ENCODE results near the gene NDRG4. TPM values are rescaled to one million over a fixed set of nuclear protein-coding genes. Genes with fewer than 3 reads are reported as not detected.

Gene NDRG4
- total RNA-seq, 4 donors from 2014 or later: 9.5 to 47.0 (median 21.3) TPM

- no peak for ATAC-seq (ENCODE audit: low FRiP score)
- DNase-seq (ENCODE audit: low spot score): no peak
- no peak for TF ChIP-seq CTCF (IDR thresholded peaks at IDR 0.05)
Measured at GRCh38 chr16:58500430-58501241, 693 bp downstream of the NDRG4 start.

- ATAC-seq (ENCODE audit: low FRiP score) (no peak), DNase-seq (ENCODE audit: low spot score) (no peak)
- TF ChIP-seq CTCF (IDR thresholded peaks at IDR 0.05): no peak
Measured at GRCh38 chr16:58501242-58502131, 1.5 kb downstream of the NDRG4 start.

GRCh38 chr16:58502217-58502921 is 2.4 kb downstream of the NDRG4 start:
- ATAC-seq (ENCODE audit: low FRiP score): no peak
- DNase-seq (ENCODE audit: low spot score): no peak
- no peak for TF ChIP-seq CTCF (IDR thresholded peaks at IDR 0.05)

GRCh38 chr16:58503166-58503862 is 3.4 kb downstream of the NDRG4 start:
- DNase-seq (ENCODE audit: low spot score): no peak
- no peak for ATAC-seq (ENCODE audit: low FRiP score)
- TF ChIP-seq CTCF (IDR thresholded peaks at IDR 0.05): no peak

GRCh38 chr16:58503863-58504688 is 4.1 kb downstream of the NDRG4 start:
- DNase-seq (ENCODE audit: low spot score) (no peak), ATAC-seq (ENCODE audit: low FRiP score) (no peak)
- TF ChIP-seq CTCF (IDR thresholded peaks at IDR 0.05): no peak

All from omental fat pad (tissue), 4 donors.